GM23338 (cell line): ENCODE data around the gene IL4I1.

Experiments used
- EZH2phosphoT487 ChIP-seq: fragments of 200-600 bp; sonication (generic); IDR thresholded peaks from one replicate; pipeline ENCODE4 v1.8.1; 2018; ENCODE audit warnings: antibody characterized with exemption; ENCODE audit not compliant: unreplicated experiment
- TF ChIP-seq, protein P1 (sequence below), 2 experiments: fragments of 200-600 bp in 1 of 2; sonication (generic) in 1 of 2; conservative IDR thresholded peaks; 2 replicates each; pipeline versions ENCODE4 v1.5.1 to v1.6.1; 2016 to 2017; ENCODE audit warnings: antibody characterized with exemption in 2 of 2, low read depth in 2 of 2, mild to moderate bottlenecking in 2 of 2, moderate library complexity in 1 of 2

DNA sequence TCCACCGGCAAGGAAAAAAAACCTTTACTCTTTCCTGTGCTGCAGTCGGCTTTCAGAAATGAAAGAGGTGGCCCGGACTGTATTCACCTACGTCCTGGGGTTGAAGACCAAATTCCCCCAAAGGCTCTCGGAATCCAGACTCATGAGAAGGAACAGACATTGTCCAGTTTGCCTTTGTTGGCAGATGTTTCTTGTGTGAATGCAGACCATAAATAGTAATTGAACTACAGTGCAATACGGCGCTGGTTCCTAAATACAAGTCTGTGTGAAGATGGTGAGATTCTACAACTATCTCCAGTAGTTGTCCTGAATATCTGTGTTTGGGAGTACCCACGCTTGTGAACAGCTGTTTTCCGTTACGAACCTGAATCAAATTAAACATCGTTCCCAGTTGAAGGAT, 57.0 kb downstream of the IL4I1 start:
- TF ChIP-seq, protein P1, sequence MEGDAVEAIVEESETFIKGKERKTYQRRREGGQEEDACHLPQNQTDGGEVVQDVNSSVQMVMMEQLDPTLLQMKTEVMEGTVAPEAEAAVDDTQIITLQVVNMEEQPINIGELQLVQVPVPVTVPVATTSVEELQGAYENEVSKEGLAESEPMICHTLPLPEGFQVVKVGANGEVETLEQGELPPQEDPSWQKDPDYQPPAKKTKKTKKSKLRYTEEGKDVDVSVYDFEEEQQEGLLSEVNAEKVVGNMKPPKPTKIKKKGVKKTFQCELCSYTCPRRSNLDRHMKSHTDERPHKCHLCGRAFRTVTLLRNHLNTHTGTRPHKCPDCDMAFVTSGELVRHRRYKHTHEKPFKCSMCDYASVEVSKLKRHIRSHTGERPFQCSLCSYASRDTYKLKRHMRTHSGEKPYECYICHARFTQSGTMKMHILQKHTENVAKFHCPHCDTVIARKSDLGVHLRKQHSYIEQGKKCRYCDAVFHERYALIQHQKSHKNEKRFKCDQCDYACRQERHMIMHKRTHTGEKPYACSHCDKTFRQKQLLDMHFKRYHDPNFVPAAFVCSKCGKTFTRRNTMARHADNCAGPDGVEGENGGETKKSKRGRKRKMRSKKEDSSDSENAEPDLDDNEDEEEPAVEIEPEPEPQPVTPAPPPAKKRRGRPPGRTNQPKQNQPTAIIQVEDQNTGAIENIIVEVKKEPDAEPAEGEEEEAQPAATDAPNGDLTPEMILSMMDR (conservative IDR thresholded peaks at IDR 0.05; ENCODE audit: low read depth in 2 of 2) = no peak
- TF ChIP-seq EZH2phosphoT487 = no peak
